Stimulated activated CD4-positive, alpha-beta T cell treated with anti-CD3 and anti-CD28 coated beads, Interleukin-1b, Interleukin-23, amount 100 ng/mL, for 48 hours (primary cell): ENCODE data around the gene TRIM33.

Experiments used
- DNase-seq: peaks from one replicate; pipeline ENCODE4 v3.0.0-alpha.2; 2020

TRIM33 gene

DNA sequence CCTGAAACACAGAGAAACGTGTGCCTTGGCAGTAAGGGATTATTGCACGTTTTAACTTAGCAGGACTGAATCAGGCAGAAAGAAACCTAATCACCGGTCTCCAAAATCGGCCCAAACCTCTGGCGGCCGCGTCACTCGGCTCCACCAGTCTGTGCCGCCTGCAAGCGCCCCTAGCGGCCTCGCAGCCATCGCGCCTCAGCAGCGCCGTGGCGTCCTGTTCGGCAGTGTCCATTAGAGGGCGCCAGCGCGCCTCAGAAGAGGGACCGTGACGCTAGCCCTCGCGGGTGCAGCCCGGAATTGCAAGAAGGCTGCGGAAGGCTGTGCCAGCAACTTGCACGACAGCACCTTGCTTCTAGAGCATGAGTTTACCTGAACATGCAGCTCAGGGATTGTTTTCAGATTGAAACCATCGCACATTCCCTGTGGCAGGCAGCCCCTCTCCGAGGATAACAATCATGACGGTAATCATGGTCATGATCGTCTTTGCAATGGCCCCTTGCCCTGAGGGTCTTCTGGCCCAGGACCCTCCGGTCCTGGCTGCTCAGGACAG is 164.4 kb downstream of the TRIM33 start:
- DNase-seq = peak; percentile 96

DNA sequence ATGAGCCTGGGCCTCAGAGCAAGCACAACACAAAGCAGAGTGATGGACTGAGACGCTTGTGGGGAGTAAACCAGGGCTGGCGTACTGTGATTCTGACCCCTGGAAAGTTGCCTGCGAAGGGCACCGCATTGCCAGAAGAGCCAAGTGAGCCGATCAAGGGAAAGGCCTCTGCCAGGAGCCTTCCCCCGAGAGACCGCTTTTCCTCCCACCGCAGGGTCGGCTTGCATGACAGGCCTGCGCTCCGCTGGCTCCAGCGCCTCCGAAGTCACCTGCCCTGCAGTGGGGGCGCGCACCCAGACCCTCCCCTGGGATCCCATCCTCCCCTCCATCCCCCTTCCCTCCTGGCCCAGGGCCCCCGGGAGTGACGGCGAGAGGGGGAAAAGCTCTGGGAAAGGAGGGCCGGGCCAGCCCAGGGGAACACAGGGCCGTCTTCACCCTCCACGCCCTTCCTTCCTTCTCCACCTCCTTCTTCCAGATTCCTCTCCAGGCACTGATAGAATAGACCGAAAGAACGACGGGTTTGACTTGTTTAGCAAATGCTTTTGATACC is 165.0 kb downstream of the TRIM33 start:
- DNase-seq = no peak

DNA sequence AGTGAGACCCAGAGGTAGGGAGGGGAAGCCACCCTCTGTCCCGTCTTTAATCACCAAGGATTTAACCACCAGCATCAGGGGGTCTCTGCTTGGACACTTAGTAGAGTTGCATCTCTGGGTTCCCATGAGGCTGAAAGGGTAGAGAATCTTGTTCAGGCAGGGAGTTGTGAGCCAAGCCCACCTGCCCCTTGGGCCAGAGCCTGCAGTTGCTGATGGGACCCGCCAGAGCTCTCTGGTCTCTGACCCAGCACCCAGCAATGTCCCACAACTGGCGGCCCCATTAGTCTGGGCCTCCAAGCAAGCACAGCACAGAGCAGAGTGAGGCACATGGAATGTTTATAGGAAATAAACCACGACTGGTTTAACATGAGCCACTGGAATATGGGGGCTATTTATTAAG is 166.3 kb downstream of the TRIM33 start:
- DNase-seq = no peak
